ENCODE measurements around the gene TLCD5. TPM values are rescaled to one million over a fixed set of nuclear protein-coding genes. Genes with fewer than 3 reads are reported as not detected.

TLCD5 gene
- 6.3 and 8.5 TPM in 2 replicates for total RNA-seq

DNA sequence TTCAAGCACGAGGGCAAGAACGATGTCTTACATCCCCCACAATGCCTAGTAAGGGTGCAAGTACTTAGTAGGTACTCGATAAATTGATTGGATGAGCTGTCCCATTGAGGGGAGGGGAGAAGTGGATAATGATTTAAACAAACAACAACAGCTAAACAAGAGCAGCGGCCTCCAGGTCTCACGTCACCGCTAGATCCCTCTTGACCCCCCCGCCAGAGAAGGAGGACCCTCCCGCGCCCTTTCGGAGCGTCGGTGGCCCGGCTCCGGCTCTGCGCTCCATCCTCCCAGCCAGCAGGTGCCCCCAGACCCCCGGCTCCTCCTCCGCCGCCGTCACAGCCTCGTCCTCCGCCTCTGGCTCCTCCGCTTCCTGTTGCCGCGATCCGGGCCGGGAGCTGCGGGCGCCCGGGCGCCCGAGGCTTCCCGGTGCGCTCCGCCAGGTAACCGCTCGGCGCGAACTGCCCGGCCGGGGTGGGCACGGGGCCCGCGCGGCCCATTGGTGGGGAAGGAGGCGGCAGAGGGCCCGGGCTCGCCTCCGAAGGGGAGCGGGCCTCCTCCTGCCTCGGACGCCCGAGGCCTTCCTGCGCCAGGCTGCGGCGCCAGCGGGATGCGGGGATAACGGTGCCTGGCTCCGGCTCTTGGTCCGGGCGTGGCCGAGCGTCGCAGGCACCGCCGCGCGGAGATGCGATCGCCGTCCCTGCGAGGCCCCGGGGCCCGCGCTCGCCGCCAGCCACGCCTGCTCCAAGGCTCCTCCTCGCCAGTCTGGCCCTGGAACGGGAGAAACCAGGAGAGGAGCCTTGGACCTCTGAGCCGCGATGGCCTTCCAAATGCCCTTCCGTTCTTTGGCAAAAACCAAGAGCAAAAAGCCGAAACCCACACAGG is at the start of gene TLCD5:
Gene TLCD5 (plus strand): TSS at position 368 of the 879 bp plus-strand sequence. CDS start 2,143 bp downstream, outside the sequence.
- DNase-seq = peak; percentile 81

- DNase-seq = no peak
Observed at GRCh38 chr11:120279502-120279901, 45.6 kb upstream of the TLCD5 start.

GRCh38 chr11:120280600-120281051 is 44.5 kb upstream of the TLCD5 start:
- no peak for DNase-seq

GRCh38 chr11:120281143-120281795 is 43.8 kb upstream of the TLCD5 start:
- DNase-seq = no peak

DNA sequence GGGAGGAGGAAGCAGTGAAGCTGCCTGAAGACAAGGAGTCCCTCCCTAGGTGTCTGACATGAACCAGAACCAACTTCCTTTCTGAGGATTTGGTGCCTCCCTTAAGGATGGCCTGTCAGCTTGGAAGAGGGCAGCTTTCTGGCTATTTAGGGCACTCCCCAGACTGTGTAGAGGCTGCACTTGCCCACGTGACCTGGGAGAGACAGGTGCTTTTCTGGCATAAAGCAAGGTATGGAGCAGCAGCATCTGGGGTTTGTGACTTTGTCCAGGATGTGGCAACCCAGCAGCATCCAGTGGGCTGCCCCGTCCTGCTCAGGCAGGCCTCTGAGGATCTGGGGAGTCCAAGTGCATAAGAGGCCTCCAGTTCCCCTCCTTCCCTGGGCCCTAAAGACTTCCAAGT is 42.0 kb upstream of the TLCD5 start:
- no peak for DNase-seq

DNA sequence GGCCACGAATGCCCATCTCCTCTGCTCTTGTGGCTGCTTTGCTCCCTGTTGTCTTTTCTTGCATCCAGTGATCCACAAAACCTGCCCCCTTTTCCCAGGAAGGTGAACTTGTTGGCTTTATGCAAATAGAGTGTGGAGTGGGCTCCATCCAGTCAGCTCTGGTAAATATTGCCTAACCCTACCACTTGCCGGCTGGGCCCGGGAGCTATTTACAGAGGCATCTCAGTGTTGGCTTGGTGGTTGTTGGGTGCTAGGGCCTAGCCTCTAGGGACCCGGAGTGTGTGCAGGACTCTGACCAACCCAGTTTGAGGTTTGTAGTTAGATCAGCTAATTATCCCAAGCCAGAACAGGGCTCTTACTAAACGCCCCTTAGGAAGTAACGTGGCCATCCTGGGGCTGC is 40.8 kb upstream of the TLCD5 start:
- no peak for DNase-seq

GRCh38 chr11:120285256-120285655 is 39.8 kb upstream of the TLCD5 start:
- DNase-seq = no peak

GRCh38 chr11:120288021-120288420 is 37.1 kb upstream of the TLCD5 start:
- DNase-seq = no peak

DNA sequence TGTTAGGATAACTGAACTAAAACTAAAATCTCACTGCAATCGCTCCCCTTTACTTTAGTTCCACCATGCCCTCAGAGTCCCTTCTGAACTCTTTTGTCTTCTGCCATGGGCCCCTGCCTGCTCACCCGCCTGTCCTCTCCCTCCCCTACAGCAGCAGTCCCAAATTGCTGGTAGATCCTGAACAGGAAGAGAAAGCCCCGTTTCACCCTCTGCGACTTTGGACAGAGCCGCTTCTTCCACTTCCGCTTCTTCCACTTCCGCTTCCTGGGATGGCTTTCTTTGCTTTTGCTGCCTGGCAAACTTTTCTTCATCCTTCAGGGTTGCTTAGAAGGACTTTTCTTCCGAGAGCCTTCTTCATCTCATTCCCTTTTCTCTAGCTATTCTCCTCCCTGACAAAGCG is 35.7 kb upstream of the TLCD5 start:
- no peak for DNase-seq

DNA sequence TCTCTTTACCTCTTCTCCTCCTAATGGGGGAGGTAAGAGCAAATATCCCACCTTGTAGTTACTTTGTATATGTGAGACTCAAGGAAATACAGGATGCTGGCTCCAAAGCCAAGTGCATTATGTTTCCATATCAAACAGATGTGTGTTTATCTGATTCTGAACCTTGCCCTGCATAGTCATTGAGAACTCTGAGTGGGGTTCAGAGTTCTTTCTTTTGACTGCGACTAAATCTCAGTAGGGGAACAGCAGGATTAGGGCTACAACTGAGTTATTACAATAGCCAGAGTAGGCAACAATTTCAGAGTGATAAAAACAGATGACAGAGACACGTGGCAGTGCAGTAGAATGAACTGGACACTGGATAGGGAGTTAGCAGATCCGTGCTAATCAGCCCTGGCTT is 34.1 kb upstream of the TLCD5 start:
- DNase-seq = no peak

DNA sequence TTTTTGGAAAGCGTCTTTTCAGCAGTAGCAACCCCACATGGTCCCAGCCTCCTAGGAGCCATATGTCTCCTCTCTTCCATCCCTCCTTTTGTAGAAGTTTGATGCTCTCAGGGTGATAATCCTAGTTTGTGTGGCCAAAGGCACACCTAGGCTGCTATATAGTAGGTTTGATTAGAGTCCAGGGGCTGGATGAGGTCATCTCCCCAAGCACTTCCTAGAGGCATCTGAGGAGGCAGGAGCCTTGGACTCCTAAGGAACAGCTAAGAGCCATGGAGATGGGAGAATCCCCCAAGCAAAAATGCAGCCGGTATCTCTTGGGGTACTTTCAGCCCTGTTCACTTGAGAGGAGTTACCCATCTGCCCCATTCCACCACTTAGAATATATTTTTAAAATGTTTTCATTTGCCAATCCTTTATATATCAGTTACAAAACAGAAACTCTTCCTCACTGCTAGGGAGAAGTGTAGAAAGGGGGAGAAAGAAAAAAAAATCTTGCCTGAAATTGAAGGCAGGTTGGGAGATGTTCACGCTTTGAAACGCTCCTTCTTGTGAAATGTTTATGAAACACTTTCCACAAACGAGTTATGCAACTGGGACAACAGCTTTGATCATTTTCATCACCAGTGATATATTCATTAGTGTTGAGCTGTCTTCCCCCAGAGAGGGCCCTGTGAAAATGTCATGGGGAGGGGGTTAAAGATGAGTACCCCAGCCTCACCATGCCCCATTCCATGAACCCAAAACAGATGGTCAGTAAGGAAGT is 31.9 kb upstream of the TLCD5 start:
- no peak for DNase-seq

DNA sequence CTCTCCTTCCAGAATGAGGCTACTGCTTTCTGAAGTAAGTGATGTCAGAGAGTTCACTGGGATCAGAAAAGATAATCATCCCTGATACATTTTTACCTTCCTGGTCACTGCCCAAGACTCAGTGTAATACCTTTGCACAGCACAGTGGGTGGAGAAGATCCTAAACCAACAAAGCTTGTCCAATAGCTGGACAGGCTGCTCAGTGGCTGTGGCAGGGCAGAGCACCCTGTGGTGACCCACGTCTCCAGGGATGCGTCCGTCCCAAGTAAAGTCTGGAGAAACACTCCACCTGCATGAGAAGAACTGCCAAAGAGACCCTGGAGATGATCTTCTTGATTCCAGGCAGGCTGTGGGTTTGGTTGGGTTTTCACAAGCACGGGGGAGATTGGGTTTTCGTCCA is 31.0 kb upstream of the TLCD5 start:
- no peak for DNase-seq

- DNase-seq = no peak
Observed at GRCh38 chr11:120295099-120295498, 30.0 kb upstream of the TLCD5 start.

GRCh38 chr11:120296554-120296953 is 28.5 kb upstream of the TLCD5 start:
- DNase-seq = no peak

DNA sequence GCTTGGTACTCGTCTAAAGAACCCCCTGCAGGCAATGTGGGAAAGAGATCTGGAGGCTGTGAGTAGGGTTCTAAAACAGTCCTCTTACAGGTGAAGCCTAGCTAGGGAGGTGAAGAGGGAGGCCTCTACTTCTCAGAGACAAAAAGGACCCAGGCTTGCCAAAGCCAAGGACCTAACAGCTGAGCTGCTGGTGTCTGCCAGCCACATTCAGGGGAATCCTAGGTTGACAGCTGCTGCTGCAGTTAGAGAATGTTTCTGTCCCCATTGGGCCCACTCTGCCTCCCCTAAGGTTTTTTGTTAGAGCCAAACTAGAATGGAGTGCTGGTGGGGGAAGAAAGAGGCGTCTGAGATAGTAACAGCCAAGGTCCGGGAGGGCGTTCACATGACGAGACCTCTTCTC is 26.6 kb upstream of the TLCD5 start:
- DNase-seq = no peak

GRCh38 chr11:120302001-120302805 is 22.9 kb upstream of the TLCD5 start:
- no peak for DNase-seq

GRCh38 chr11:120303004-120303637 is 22.0 kb upstream of the TLCD5 start:
- DNase-seq = peak; percentile 81

DNA sequence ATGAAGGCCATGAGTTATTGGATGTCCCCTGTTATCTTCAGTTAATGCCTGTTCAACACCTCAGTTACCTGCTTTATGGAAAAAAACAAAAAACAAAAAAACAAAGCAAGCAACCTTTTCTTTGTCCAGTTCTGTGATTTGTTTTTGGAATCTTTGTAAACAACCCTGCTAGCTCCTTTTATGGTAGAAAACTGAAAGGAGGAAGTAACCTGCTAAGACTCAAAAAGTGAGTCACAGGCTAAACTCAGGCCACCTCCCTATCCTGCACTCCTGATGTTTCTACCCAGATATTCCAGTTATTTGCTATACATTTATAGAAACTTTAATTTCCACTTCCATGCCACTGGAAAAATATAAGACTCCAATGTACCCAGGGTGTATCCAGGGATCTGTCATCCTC is 20.6 kb upstream of the TLCD5 start:
- DNase-seq = peak; percentile 26

DNA sequence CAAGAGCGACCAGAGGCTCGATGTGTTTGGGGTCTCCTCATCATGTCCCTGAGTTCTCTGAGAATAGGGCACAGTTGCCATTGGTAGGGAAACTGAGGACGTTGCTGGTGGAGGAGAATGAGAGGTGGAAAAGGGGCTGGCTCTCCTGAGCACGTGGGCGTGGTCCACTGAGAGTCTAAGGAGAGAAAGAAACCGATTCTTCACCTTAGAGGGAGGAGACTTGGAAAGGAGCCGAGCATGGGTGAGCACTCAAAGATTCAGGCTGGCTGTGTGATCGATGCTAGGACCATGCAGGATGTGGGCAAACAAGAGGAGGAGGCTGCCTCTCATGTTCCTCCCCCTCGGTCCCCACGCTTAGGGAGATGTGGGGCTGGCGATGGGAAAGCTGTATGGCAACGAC is 19.8 kb upstream of the TLCD5 start:
- DNase-seq = no peak

DNA sequence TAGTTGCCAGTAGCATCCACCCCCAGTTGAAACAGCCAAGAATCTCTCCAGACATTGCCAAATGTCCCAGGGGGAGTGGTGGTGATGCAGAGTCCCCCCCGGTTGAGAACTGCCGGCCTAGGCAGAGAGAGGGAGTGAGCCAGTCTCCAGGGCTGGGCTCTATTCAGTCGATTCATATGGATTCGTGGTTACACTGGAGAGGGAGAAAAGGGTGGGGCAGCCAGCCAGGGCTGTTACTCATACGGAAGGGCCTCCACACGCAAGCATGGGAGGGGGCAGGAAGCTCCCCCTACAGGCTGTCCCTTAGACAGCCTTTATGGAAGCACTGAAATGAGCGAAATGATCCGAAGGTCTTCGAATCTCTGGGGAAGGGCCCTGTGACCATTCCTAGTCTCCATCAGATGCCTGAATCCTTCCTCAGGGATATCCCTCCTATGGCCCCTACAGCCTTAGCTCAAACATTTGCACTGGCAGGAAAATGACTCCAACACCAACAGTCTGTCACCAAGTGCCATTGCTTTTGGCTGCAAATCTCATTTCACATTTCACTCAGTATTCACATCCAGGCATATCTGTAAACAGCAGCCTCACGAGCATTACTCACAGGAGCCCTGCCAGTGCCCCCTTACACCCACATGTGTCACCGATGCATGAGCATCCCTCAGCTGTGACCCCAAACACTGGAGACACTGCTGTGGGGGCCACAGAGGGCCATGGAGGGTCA is 18.4 kb upstream of the TLCD5 start:
- peak; percentile 67 for DNase-seq

DNA sequence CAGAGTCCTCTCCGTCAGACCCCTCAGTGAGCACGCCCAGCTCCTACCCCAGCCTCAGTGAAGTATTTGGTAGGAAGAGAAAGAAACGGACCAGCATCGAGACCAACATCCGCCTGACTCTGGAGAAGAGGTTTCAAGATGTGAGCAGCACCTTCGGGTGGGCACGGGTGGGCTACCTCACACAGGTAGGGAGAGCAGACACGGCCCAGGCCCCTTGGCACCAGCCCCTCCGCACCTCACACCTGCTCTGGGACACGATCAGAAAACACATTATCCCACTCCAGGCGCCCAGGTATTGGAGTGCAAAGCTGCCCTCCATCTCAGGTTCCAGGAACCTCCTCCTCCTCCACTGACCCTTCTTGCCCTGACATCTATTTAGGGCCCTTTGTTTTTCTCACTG is 17.6 kb upstream of the TLCD5 start:
- no peak for DNase-seq
